Measurements from ENCODE around the gene ZNF625.

ZNF625 gene

GRCh38 chr19:12156223-12157058 is at the start of gene ZNF625:
ZNF625 (minus strand) TSS chr19:12156734; CDS start chr19:12156558, 176 bp downstream.
- Mint-ChIP-seq H3K9me3 (peaks cover 12% of the 10 kb centered on the region), H3K4me3 (peak within 1 kb of the TSS; percentile 73), H3K4me1 (ENCODE audit: low read depth) (peaks cover 12% of the 10 kb centered on the region), H3K36me3 (ENCODE audit: low read depth) (peaks cover 23% of the 10 kb centered on the region), H3K27ac (peak within 1 kb of the TSS; percentile 78), H3K27me3 (ENCODE audit: low read depth) (no peaks in the 10 kb centered on the region)
- DNase-seq (ENCODE audit: low spot score) = peak; percentile 57

GRCh38 chr19:12205296-12205695 is 48.8 kb upstream of the ZNF625 start:
- Mint-ChIP-seq H3K27me3 (ENCODE audit: low read depth) (no peaks in the 10 kb centered on the region), H3K36me3 (ENCODE audit: low read depth) (peaks cover 5% of the 10 kb centered on the region), H3K9me3 (peaks cover 68% of the 10 kb centered on the region), H3K27ac (no peak overlapping the region), H3K4me1 (ENCODE audit: low read depth) (no peaks in the 10 kb centered on the region), H3K4me3 (no peak overlapping the region)
- no peak for DNase-seq (ENCODE audit: low spot score)

GRCh38 chr19:12202250-12202649 is 45.7 kb upstream of the ZNF625 start:
- no peaks in the 10 kb centered on the region for H3K4me1 Mint-ChIP-seq (ENCODE audit: low read depth)
- H3K36me3 Mint-ChIP-seq (ENCODE audit: low read depth) = peaks cover 8% of the 10 kb centered on the region
- no peak overlapping the region for H3K27ac Mint-ChIP-seq
- H3K4me3 Mint-ChIP-seq = no peak overlapping the region
- DNase-seq (ENCODE audit: low spot score) = peak; percentile 8
- no peaks in the 10 kb centered on the region for H3K27me3 Mint-ChIP-seq (ENCODE audit: low read depth)
- H3K9me3 Mint-ChIP-seq = peaks cover 60% of the 10 kb centered on the region

- H3K27me3 Mint-ChIP-seq (ENCODE audit: low read depth) = no peaks in the 10 kb centered on the region
- H3K36me3 Mint-ChIP-seq (ENCODE audit: low read depth) = peaks cover 12% of the 10 kb centered on the region
- H3K27ac Mint-ChIP-seq = no peak overlapping the region
- no peak for DNase-seq (ENCODE audit: low spot score)
- H3K4me3 Mint-ChIP-seq = no peak overlapping the region
- no peaks in the 10 kb centered on the region for H3K4me1 Mint-ChIP-seq (ENCODE audit: low read depth)
- peaks cover 60% of the 10 kb centered on the region for H3K9me3 Mint-ChIP-seq
Observed at GRCh38 chr19:12199757-12200419, 43.4 kb upstream of the ZNF625 start.

GRCh38 chr19:12198136-12198535 is 41.6 kb upstream of the ZNF625 start:
- Mint-ChIP-seq H3K9me3 (peaks cover 54% of the 10 kb centered on the region), H3K27ac (no peak overlapping the region), H3K4me3 (no peak overlapping the region), H3K36me3 (ENCODE audit: low read depth) (peaks cover 20% of the 10 kb centered on the region), H3K27me3 (ENCODE audit: low read depth) (no peaks in the 10 kb centered on the region), H3K4me1 (ENCODE audit: low read depth) (no peaks in the 10 kb centered on the region)
- no peak for DNase-seq (ENCODE audit: low spot score)

GRCh38 chr19:12194827-12195731 is 38.5 kb upstream of the ZNF625 start:
- DNase-seq (ENCODE audit: low spot score) = peak; percentile 13
- Mint-ChIP-seq H3K4me3 (peak overlapping the region; percentile 29), H3K4me1 (ENCODE audit: low read depth) (no peaks in the 10 kb centered on the region), H3K36me3 (ENCODE audit: low read depth) (peaks cover 39% of the 10 kb centered on the region), H3K27me3 (ENCODE audit: low read depth) (no peaks in the 10 kb centered on the region), H3K27ac (peak overlapping the region; percentile 15), H3K9me3 (peaks cover 53% of the 10 kb centered on the region)

- H3K27ac Mint-ChIP-seq = no peak overlapping the region
- no peaks in the 10 kb centered on the region for H3K27me3 Mint-ChIP-seq (ENCODE audit: low read depth)
Observed at GRCh38 chr19:12187625-12188024, 31.1 kb upstream of the ZNF625 start.

GRCh38 chr19:12180377-12180776 is 23.8 kb upstream of the ZNF625 start:
- no peak for DNase-seq (ENCODE audit: low spot score)
- H3K9me3 Mint-ChIP-seq = peaks cover 68% of the 10 kb centered on the region
- H3K27me3 Mint-ChIP-seq (ENCODE audit: low read depth) = no peaks in the 10 kb centered on the region
- H3K4me1 Mint-ChIP-seq (ENCODE audit: low read depth) = no peaks in the 10 kb centered on the region
- H3K27ac Mint-ChIP-seq = no peak overlapping the region
- peaks cover 74% of the 10 kb centered on the region for H3K36me3 Mint-ChIP-seq (ENCODE audit: low read depth)
- H3K4me3 Mint-ChIP-seq = no peak overlapping the region

More at GRCh38 chr19:12187625-12188024, 31.1 kb upstream of the ZNF625 start:
- no peak for DNase-seq (ENCODE audit: low spot score)
- Mint-ChIP-seq H3K4me3 (no peak overlapping the region), H3K9me3 (peaks cover 78% of the 10 kb centered on the region), H3K4me1 (ENCODE audit: low read depth) (no peaks in the 10 kb centered on the region), H3K36me3 (ENCODE audit: low read depth) (peaks cover 87% of the 10 kb centered on the region)

- Mint-ChIP-seq H3K36me3 (ENCODE audit: low read depth) (peaks cover 53% of the 10 kb centered on the region), H3K27ac (no peak overlapping the region), H3K4me3 (no peak overlapping the region), H3K27me3 (ENCODE audit: low read depth) (no peaks in the 10 kb centered on the region), H3K9me3 (peaks cover 5% of the 10 kb centered on the region), H3K4me1 (ENCODE audit: low read depth) (peaks cover 24% of the 10 kb centered on the region)
- DNase-seq (ENCODE audit: low spot score) = no peak
Observed at GRCh38 chr19:12166626-12167025, 10.1 kb upstream of the ZNF625 start.

GRCh38 chr19:12163826-12164225 is 7.3 kb upstream of the ZNF625 start:
- no peaks in the 10 kb centered on the region for H3K27me3 Mint-ChIP-seq (ENCODE audit: low read depth)
- no peak for DNase-seq (ENCODE audit: low spot score)
- H3K27ac Mint-ChIP-seq = peak overlapping the region; percentile 99
- peaks cover 5% of the 10 kb centered on the region for H3K9me3 Mint-ChIP-seq
- H3K4me3 Mint-ChIP-seq = peak overlapping the region; percentile 99
- peaks cover 24% of the 10 kb centered on the region for H3K4me1 Mint-ChIP-seq (ENCODE audit: low read depth)
- peaks cover 33% of the 10 kb centered on the region for H3K36me3 Mint-ChIP-seq (ENCODE audit: low read depth)

GRCh38 chr19:12162882-12163806 is 6.6 kb upstream of the ZNF625 start, which contains the start of gene ZNF136:
ZNF136 (plus strand) TSS chr19:12163096; CDS start chr19:12163204, 108 bp downstream.
- Mint-ChIP-seq H3K27me3 (ENCODE audit: low read depth) (no peaks in the 10 kb centered on the region), H3K9me3 (peaks cover 5% of the 10 kb centered on the region), H3K4me3 (peak within 1 kb of the TSS; percentile 99), H3K4me1 (ENCODE audit: low read depth) (peaks cover 24% of the 10 kb centered on the region), H3K36me3 (ENCODE audit: low read depth) (peaks cover 27% of the 10 kb centered on the region), H3K27ac (peak within 1 kb of the TSS; percentile 99)
- DNase-seq (ENCODE audit: low spot score) = peak; percentile 91

GRCh38 chr19:12162513-12162881 is 6.0 kb upstream of the ZNF625 start:
- DNase-seq (ENCODE audit: low spot score) = no peak
- peak overlapping the region; percentile 81 for H3K4me3 Mint-ChIP-seq
- peaks cover 5% of the 10 kb centered on the region for H3K9me3 Mint-ChIP-seq
- peaks cover 24% of the 10 kb centered on the region for H3K4me1 Mint-ChIP-seq (ENCODE audit: low read depth)
- peak overlapping the region; percentile 94 for H3K27ac Mint-ChIP-seq
- peaks cover 24% of the 10 kb centered on the region for H3K36me3 Mint-ChIP-seq (ENCODE audit: low read depth)
- no peaks in the 10 kb centered on the region for H3K27me3 Mint-ChIP-seq (ENCODE audit: low read depth)

All from T-helper 2 cell treated with Interferon-gamma antibody and Interleukin-4, amounts not matched to agents 5 μg/mL and 100 μg/mL, for 36 hours (primary cell).